ENCODE measurements around the gene MDH1. TPM values are rescaled to one million over a fixed set of nuclear protein-coding genes. Genes with fewer than 3 reads are reported as not detected.

Gene MDH1
- polyA plus RNA-seq, 2 of the 4 experiments (the other 2 are of a cell fraction) = 220 to 425 TPM

DNA sequence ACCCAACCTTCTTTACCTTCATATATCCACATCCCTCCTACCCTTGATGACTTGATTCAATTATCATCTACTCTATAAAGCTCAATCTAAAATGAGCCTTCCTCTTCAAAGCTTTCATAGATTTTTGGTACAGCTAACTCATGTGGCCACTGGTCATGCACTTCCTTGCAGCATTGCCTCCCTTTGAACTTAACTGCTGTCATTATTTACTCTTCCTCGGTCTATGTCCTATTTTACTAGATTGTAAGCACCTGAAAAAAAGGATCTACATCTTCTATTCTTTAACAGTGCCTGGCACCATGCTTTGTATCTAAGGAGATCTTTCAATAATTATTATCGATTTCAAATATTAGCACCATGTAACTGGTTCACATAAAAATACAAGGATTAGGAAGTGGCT lies 30.6 kb downstream of the MDH1 start:
- DNase-seq (ENCODE audit: low read depth in 1 of 2, low spot score in 1 of 2) = no peak
- no peak for FAIRE-seq
- Histone ChIP-seq H3K4me2 (no peak overlapping the region), H3K4me1 (0 out of 3 replicates have a peak, but pooled peaks cover 6% of the 10 kb centered on the region), H3K9me3 (peaks cover 12% of the 10 kb centered on the region; the same call in 2 of the 3 replicates), H3K27ac (no peak overlapping the region), H3K4me3 (no peak overlapping the region)
- 29% methylated on average over 2 of the region's 2 CpGs for WGBS (ENCODE audit: missing lambda C conversion rate)
- TF ChIP-seq, protein P1, sequence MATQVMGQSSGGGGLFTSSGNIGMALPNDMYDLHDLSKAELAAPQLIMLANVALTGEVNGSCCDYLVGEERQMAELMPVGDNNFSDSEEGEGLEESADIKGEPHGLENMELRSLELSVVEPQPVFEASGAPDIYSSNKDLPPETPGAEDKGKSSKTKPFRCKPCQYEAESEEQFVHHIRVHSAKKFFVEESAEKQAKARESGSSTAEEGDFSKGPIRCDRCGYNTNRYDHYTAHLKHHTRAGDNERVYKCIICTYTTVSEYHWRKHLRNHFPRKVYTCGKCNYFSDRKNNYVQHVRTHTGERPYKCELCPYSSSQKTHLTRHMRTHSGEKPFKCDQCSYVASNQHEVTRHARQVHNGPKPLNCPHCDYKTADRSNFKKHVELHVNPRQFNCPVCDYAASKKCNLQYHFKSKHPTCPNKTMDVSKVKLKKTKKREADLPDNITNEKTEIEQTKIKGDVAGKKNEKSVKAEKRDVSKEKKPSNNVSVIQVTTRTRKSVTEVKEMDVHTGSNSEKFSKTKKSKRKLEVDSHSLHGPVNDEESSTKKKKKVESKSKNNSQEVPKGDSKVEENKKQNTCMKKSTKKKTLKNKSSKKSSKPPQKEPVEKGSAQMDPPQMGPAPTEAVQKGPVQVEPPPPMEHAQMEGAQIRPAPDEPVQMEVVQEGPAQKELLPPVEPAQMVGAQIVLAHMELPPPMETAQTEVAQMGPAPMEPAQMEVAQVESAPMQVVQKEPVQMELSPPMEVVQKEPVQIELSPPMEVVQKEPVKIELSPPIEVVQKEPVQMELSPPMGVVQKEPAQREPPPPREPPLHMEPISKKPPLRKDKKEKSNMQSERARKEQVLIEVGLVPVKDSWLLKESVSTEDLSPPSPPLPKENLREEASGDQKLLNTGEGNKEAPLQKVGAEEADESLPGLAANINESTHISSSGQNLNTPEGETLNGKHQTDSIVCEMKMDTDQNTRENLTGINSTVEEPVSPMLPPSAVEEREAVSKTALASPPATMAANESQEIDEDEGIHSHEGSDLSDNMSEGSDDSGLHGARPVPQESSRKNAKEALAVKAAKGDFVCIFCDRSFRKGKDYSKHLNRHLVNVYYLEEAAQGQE (IDR thresholded peaks at IDR 0.05) = no peak
- TF ChIP-seq, protein P2, sequence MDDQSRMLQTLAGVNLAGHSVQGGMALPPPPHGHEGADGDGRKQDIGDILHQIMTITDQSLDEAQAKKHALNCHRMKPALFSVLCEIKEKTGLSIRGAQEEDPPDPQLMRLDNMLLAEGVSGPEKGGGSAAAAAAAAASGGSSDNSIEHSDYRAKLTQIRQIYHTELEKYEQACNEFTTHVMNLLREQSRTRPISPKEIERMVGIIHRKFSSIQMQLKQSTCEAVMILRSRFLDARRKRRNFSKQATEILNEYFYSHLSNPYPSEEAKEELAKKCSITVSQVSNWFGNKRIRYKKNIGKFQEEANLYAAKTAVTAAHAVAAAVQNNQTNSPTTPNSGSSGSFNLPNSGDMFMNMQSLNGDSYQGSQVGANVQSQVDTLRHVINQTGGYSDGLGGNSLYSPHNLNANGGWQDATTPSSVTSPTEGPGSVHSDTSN (IDR thresholded peaks at IDR 0.05) = no peak
- TF ChIP-seq EP300 (IDR thresholded peaks at IDR 0.05) (no peak), NFE2L2 (conservative IDR thresholded peaks at IDR 0.05; ENCODE audit: low read length) (no peak), HOXA7 (CRISPR knock-in tag; IDR thresholded peaks at IDR 0.05) (no peak), TFCP2L1 (CRISPR knock-in tag; IDR thresholded peaks at IDR 0.05) (no peak), JUN (IDR thresholded peaks at IDR 0.05) (no peak), KDM5A (IDR thresholded peaks at IDR 0.05) (no peak), TP53 (CRISPR knock-in tag; IDR thresholded peaks at IDR 0.05) (no peak), MAFK (IDR thresholded peaks at IDR 0.05; ENCODE audit: partially characterized antibody) (no peak), MYC (IDR thresholded peaks at IDR 0.05; ENCODE audit: borderline replicate concordance, low read length) (no peak), ZC3H11A (IDR thresholded peaks at IDR 0.05) (no peak), CBX2 (IDR thresholded peaks at IDR 0.05; ENCODE audit: borderline replicate concordance, low read depth) (no peak), POLR2A (IDR thresholded peaks at IDR 0.05; ENCODE audit: low read length) (no peak), MAZ (IDR thresholded peaks at IDR 0.05; ENCODE audit: borderline replicate concordance, low read depth, low read length) (no peak), RCOR1 (IDR thresholded peaks at IDR 0.05; ENCODE audit: low read depth, low read length) (no peak)
- TF ChIP-seq, protein P3, sequence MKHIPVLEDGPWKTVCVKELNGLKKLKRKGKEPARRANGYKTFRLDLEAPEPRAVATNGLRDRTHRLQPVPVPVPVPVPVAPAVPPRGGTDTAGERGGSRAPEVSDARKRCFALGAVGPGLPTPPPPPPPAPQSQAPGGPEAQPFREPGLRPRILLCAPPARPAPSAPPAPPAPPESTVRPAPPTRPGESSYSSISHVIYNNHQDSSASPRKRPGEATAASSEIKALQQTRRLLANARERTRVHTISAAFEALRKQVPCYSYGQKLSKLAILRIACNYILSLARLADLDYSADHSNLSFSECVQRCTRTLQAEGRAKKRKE (CRISPR knock-in tag; IDR thresholded peaks at IDR 0.05; ENCODE audit: low read depth) = no peak
- TF ChIP-seq, protein P4, sequence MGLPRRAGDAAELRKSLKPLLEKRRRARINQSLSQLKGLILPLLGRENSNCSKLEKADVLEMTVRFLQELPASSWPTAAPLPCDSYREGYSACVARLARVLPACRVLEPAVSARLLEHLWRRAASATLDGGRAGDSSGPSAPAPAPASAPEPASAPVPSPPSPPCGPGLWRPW (IDR thresholded peaks at IDR 0.05) = no peak
- TF ChIP-seq, protein P5, sequence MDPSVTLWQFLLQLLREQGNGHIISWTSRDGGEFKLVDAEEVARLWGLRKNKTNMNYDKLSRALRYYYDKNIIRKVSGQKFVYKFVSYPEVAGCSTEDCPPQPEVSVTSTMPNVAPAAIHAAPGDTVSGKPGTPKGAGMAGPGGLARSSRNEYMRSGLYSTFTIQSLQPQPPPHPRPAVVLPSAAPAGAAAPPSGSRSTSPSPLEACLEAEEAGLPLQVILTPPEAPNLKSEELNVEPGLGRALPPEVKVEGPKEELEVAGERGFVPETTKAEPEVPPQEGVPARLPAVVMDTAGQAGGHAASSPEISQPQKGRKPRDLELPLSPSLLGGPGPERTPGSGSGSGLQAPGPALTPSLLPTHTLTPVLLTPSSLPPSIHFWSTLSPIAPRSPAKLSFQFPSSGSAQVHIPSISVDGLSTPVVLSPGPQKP (IDR thresholded peaks at IDR 0.05; ENCODE audit: low read depth, low read length) = no peak
- TF ChIP-seq, protein P6, sequence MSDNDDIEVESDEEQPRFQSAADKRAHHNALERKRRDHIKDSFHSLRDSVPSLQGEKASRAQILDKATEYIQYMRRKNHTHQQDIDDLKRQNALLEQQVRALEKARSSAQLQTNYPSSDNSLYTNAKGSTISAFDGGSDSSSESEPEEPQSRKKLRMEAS (IDR thresholded peaks at IDR 0.05) = no peak
- no peak for ATAC-seq
- ChIA-PET POLR2A (no interaction called here), CTCF (interaction anchor here (1.5 kb wide), 1 partner anchor 10 kb away, joined by 4 read pairs; no protein-coding TSS in a partner anchor)

DNA sequence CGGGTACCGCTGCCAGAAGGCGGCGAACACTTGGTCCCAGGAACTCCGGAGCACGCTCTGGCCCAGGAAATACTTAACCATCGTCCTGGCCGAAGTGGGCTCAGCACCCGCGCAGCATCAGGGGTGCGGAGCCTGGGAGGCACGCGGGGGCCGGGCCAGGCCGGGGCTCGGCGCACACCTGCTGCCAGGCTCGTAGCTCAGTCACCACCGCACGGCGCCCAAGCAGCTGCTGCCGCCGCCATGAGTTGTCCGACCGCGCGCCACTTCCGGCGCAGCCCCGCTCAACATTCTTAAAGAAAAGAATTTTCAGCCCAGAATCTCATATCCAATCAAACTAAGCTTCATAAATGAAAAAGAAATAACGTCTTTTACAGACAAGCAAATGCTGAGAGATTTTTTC lies 34.0 kb downstream of the MDH1 start:
- FAIRE-seq (no peak), DNase-seq (ENCODE audit: low read depth in 1 of 2, low spot score in 1 of 2) (no peak), ATAC-seq (no peak)
- 77% methylated on average over 31 of the region's 31 CpGs for WGBS (ENCODE audit: missing lambda C conversion rate)
- POLR2A ChIA-PET = no interaction called here
- no peak overlapping the region for H3K4me3 ChIP-seq
- CTCF ChIA-PET = no interaction called here
- peaks cover 13% of the 10 kb centered on the region; the same call in 2 of the 3 replicates for H3K9me3 ChIP-seq
- no peak overlapping the region for H3K27ac ChIP-seq
- H3K4me1 ChIP-seq = no peaks in the 10 kb centered on the region
- no peak overlapping the region for H3K4me2 ChIP-seq
- no peak for TF ChIP-seq JUN (IDR thresholded peaks at IDR 0.05)
- no peak for TF ChIP-seq BHLHE40 (IDR thresholded peaks at IDR 0.05; ENCODE audit: low read depth, low read length)
- no peak for TF ChIP-seq NR3C1 (IDR thresholded peaks at IDR 0.05)
- TF ChIP-seq CEBPB (IDR thresholded peaks at IDR 0.05) = no peak
- TF ChIP-seq KDM1A (IDR thresholded peaks at IDR 0.05; ENCODE audit: low read depth) = no peak
- no peak for TF ChIP-seq CHD4 (IDR thresholded peaks at IDR 0.05; ENCODE audit: borderline replicate concordance)
- TF ChIP-seq HDAC2 (IDR thresholded peaks at IDR 0.05) = no peak
- no peak for TF ChIP-seq TFCP2L1 (CRISPR knock-in tag; IDR thresholded peaks at IDR 0.05)
- no peak for TF ChIP-seq HOXB5 (CRISPR knock-in tag; IDR thresholded peaks at IDR 0.05)
- TF ChIP-seq, protein P7, sequence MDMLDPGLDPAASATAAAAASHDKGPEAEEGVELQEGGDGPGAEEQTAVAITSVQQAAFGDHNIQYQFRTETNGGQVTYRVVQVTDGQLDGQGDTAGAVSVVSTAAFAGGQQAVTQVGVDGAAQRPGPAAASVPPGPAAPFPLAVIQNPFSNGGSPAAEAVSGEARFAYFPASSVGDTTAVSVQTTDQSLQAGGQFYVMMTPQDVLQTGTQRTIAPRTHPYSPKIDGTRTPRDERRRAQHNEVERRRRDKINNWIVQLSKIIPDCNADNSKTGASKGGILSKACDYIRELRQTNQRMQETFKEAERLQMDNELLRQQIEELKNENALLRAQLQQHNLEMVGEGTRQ (IDR thresholded peaks at IDR 0.05) = no peak
- TF ChIP-seq, protein P8, sequence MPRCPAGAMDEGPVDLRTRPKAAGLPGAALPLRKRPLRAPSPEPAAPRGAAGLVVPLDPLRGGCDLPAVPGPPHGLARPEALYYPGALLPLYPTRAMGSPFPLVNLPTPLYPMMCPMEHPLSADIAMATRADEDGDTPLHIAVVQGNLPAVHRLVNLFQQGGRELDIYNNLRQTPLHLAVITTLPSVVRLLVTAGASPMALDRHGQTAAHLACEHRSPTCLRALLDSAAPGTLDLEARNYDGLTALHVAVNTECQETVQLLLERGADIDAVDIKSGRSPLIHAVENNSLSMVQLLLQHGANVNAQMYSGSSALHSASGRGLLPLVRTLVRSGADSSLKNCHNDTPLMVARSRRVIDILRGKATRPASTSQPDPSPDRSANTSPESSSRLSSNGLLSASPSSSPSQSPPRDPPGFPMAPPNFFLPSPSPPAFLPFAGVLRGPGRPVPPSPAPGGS (IDR thresholded peaks at IDR 0.05) = no peak
- TF ChIP-seq ZC3H11A (IDR thresholded peaks at IDR 0.05) = no peak
- TF ChIP-seq PHF8 (IDR thresholded peaks at IDR 0.05; ENCODE audit: borderline replicate concordance, low read depth) = no peak

Data from A549 (cell line).